ACC112 (cell line): ENCODE results near the gene CHL1.

ENCODE experiments used
- H2AFZ ChIP-seq: fragments of 200-600 bp; sonication (generic); one replicate; pipeline ENCODE4 v1.6.0; 2017; ENCODE audit warnings: antibody characterized with exemption, low read length; ENCODE audit not compliant: unreplicated experiment
- H3K27ac ChIP-seq: fragments of 200-600 bp; sonication (generic); 2 replicates; pipeline ENCODE4 v1.5.1; 2014; ENCODE audit warnings: low read depth, mild to moderate bottlenecking, antibody characterized with exemption, low read length, moderate library complexity
- H3K27me3 ChIP-seq: fragments of 200-600 bp; sonication (generic); 2 replicates; pipeline ENCODE4 v1.6.1; 2014; ENCODE audit warnings: mild to moderate bottlenecking, antibody characterized with exemption, low read length, moderate library complexity, mixed read lengths; ENCODE audit not compliant: insufficient read depth
- H3K36me3 ChIP-seq: fragments of 200-600 bp; sonication (generic); 2 replicates; pipeline ENCODE4 v1.6.1; 2016; ENCODE audit warnings: mild to moderate bottlenecking, antibody characterized with exemption, low read length, moderate library complexity, mixed read lengths; ENCODE audit not compliant: insufficient read depth
- H3K4me1 ChIP-seq: fragments of 200-600 bp; sonication (generic); one replicate; pipeline ENCODE4 v1.6.1; 2016; ENCODE audit warnings: low read length, mixed read lengths; ENCODE audit not compliant: insufficient read depth, unreplicated experiment, control insufficient read depth
- H3K4me3 ChIP-seq: fragments of 200-600 bp; sonication (generic); 2 replicates; pipeline ENCODE4 v1.5.1; 2014; ENCODE audit warnings: mild to moderate bottlenecking, low read depth, low read length
- H3K79me2 ChIP-seq: fragments of 200-600 bp; sonication (generic); one replicate; pipeline ENCODE4 v1.6.0; 2016; ENCODE audit warnings: low read length; ENCODE audit not compliant: control insufficient read depth, unreplicated experiment, insufficient read depth

The CHL1 gene

DNA sequence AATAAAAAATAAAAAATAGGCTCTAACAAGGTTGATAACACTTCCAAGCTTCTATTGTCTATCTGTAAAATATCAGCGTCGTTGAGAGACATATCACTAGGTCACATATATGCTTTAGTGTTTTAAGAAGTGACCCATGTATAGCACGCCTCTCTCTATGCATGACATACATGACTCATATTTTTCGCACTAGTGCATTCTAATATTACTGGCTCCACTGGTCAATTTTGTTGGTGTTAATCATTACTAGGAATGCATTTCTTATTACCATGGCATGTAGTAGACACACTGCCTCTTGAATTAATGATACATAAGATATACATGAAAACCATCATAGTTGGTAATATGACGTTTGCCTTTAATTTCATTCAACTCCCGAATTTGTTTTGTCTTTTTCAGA is 203.1 kb downstream of the CHL1 start:
- Histone ChIP-seq H3K27ac (no peak overlapping the region), H3K4me1 (no peaks in the 10 kb centered on the region), H2AFZ (no peak overlapping the region), H3K4me3 (no peak overlapping the region), H3K36me3 (no peaks in the 10 kb centered on the region), H3K79me2 (no peaks in the 10 kb centered on the region), H3K27me3 (no peaks in the 10 kb centered on the region)

DNA sequence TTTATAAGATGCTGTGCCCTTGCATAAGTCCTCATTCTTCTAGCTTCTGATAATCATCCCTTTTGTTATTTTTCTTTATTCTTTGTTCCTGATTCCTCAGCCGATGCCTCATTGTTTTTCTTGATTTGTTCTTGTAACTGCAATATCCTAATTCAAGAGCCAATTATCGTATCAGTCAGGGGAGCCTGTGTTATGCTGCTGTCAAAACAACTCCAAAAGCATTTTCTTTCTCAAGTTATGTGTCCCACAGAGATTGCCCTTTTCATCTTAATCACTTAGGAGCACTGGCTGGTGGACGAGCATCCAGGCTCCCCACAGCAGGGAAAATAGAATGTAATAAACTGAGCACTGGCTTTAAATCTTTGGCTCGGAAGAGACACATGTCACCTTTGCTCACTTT is 207.3 kb downstream of the CHL1 start:
- H3K4me3 ChIP-seq = no peak overlapping the region
- no peak overlapping the region for H2AFZ ChIP-seq
- no peaks in the 10 kb centered on the region for H3K36me3 ChIP-seq
- H3K79me2 ChIP-seq = no peaks in the 10 kb centered on the region
- no peaks in the 10 kb centered on the region for H3K4me1 ChIP-seq
- H3K27ac ChIP-seq = no peak overlapping the region
- H3K27me3 ChIP-seq = no peaks in the 10 kb centered on the region

DNA sequence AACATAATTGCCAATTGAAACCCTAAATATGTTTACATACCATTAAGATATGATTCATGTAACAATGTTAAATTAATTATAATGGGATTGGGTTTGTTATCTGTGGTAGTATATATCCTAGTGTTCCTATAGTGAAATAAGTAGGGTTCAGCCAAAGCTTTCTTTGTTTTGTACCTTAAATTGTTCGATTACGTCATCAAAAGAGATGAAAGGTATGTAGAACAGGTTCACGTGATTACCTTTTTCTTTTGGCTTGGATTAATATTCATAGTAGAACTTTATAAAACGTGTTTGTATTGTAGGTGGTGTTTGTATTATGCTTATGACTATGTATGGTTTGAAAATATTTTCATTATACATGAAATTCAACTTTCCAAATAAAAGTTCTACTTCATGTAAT is 212.4 kb downstream of the CHL1 start:
- peaks cover 9% of the 10 kb centered on the region; the same call in 1 of the 2 replicates for H3K27me3 ChIP-seq
- H3K4me3 ChIP-seq = no peak overlapping the region
- no peaks in the 10 kb centered on the region for H3K36me3 ChIP-seq
- H3K4me1 ChIP-seq = no peaks in the 10 kb centered on the region
- no peaks in the 10 kb centered on the region for H3K79me2 ChIP-seq
- no peak overlapping the region for H2AFZ ChIP-seq
- H3K27ac ChIP-seq = no peak overlapping the region

DNA sequence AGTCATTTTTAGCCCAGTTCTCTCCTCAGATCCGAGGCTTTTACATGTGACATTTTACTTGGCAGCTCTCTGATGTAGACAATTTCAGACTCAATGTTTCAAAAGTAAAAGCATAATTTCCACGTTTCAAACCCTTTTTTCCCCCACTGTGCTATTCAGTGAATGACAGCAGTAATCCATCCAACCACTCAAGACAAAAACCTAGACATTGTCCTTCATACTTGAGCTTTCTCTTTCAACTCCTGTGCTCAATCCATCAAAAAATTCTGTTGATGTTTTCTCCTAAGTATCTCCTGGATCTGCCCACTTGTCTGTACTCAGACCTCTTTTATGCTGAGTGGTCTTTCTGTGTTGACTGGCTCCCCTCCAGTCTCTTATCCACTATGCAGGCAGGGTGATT is 214.7 kb downstream of the CHL1 start:
- H3K36me3 ChIP-seq = no peaks in the 10 kb centered on the region
- H3K27ac ChIP-seq = no peak overlapping the region
- H3K4me1 ChIP-seq = no peaks in the 10 kb centered on the region
- H2AFZ ChIP-seq = no peak overlapping the region
- no peaks in the 10 kb centered on the region for H3K79me2 ChIP-seq
- no peak overlapping the region for H3K4me3 ChIP-seq
- H3K27me3 ChIP-seq = peaks cover 9% of the 10 kb centered on the region; the same call in 1 of the 2 replicates

DNA sequence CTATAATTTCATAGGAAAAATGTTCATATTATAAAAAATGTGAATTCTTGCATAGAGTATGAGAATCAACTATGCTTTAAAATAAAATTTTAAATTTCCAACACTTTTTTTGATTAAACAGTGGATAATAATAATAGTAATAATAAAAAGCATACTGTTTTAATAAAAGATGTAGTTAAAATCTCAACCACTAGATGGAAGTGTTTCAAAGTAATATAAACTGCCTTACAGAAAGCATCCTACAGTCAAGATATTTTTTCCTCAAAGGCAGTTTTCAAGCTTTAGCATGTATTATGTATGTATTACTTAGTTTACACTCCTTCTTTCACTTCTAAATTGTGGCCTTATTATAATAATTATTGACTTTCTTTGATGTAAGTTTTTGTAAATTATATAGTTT is 217.5 kb downstream of the CHL1 start:
- H3K27me3 ChIP-seq = peaks cover 9% of the 10 kb centered on the region; the same call in 1 of the 2 replicates
- H3K4me3 ChIP-seq = no peak overlapping the region
- H3K27ac ChIP-seq = no peak overlapping the region

DNA sequence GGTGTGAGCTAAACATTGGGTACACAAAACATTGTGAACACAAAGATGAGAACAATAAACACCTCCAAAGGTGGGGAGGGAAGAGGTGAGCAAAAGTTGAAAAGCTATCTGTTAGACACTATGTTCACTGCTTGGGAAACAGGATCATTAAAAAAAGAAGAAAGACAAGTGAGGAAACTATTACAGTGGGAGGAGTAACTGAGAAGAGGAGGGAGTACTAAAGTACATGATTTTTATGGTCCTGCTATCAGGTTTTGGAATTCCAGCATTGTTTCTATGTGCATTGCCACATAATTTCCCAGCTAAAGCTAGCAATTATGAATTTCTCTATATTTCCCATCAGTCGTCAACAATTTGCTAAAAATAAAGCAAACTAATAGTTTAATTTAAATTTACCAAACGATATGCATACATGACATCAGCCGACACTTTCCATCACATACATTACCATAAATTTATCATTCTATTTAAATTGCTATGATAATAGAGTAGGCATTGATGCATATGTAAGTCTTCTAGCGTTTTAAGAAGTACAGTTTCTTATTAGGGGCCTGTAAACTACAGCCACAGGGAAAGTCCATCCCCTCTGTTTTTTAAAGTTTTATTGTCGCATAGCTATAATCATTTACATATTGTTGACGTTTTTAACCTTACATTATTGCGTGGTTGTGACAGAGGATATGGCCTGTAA is 221.8 kb downstream of the CHL1 start:
- no peaks in the 10 kb centered on the region for H3K4me1 ChIP-seq

More for the DNA sequence above, 217.5 kb downstream of the CHL1 start:
- H2AFZ ChIP-seq = no peak overlapping the region
- no peaks in the 10 kb centered on the region for H3K36me3 ChIP-seq
- no peaks in the 10 kb centered on the region for H3K79me2 ChIP-seq
- no peaks in the 10 kb centered on the region for H3K4me1 ChIP-seq

DNA sequence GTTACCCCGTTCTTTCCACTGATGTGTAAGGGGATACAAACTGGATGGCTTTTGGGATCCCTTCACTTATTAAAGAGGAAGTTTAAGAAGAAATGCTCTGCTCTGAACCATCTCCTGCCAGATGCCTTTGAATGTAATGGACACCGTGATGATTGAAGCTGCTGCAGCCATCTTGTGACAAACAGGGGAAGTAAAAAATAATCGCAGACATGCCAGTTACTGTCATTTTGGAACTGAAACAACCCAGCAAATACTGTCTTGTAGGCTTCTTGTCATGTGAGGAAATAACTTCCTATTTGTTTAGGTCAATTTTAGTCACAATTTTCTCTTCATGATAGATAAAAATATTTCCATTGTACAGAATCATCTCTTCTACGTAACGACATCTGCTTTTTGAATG is 224.0 kb downstream of the CHL1 start:
- no peak overlapping the region for H3K4me3 ChIP-seq
- no peaks in the 10 kb centered on the region for H3K79me2 ChIP-seq
- no peak overlapping the region for H3K27ac ChIP-seq
- no peak overlapping the region for H2AFZ ChIP-seq
- 0 out of 2 replicates have a peak, but pooled peaks cover 4% of the 10 kb centered on the region for H3K27me3 ChIP-seq
- no peaks in the 10 kb centered on the region for H3K36me3 ChIP-seq
- no peaks in the 10 kb centered on the region for H3K4me1 ChIP-seq

More for the DNA sequence above, 221.8 kb downstream of the CHL1 start:
- no peaks in the 10 kb centered on the region for H3K36me3 ChIP-seq
- 0 out of 2 replicates have a peak, but pooled peaks cover 4% of the 10 kb centered on the region for H3K27me3 ChIP-seq
- H3K4me3 ChIP-seq = no peak overlapping the region
- no peak overlapping the region for H3K27ac ChIP-seq
- H3K79me2 ChIP-seq = no peaks in the 10 kb centered on the region
- H2AFZ ChIP-seq = no peak overlapping the region

DNA sequence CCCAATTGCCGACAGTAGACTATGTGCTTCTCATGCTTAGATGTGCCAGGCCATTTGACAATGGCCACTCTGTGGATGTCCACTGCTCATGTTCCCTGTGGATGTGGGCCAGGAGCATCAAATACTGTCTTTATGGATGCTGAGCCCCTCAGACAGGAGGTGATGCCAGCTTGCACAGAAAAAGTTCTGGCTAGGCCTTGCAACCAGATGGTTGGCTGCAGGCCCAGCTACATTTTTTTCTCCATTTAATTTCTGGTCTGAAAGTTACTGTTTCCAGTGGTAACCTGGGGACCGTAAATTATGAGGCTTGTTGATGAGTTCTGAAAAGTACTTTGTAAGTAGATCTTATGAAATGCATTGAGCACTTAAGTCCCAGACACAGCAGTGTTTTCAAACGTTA is 228.5 kb downstream of the CHL1 start:
- H3K4me3 ChIP-seq = no peak overlapping the region
- H3K27ac ChIP-seq = no peak overlapping the region
- H3K36me3 ChIP-seq = no peaks in the 10 kb centered on the region
- 0 out of 2 replicates have a peak, but pooled peaks cover 2% of the 10 kb centered on the region for H3K27me3 ChIP-seq
- H3K4me1 ChIP-seq = no peaks in the 10 kb centered on the region
- H2AFZ ChIP-seq = no peak overlapping the region
- H3K79me2 ChIP-seq = no peaks in the 10 kb centered on the region

DNA sequence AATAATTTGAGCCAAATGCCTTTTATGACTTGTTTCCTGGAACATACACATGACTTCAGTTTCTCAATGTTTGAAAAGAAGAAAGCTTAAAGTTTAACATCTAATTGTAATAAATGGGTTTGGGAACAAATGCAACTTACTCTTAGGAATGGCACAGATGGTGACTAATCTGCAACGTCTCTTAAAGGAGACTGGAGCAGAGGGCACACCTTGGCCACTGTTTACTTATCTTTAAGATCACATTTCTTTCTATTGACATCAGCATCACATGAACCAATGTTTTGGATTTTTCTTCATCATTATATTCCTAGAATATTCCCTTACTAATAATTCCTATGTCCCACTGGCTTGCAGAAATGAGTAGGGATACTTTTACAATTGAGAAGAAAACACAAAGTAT is 229.5 kb downstream of the CHL1 start:
- Histone ChIP-seq H3K4me3 (no peak overlapping the region), H2AFZ (no peak overlapping the region)

DNA sequence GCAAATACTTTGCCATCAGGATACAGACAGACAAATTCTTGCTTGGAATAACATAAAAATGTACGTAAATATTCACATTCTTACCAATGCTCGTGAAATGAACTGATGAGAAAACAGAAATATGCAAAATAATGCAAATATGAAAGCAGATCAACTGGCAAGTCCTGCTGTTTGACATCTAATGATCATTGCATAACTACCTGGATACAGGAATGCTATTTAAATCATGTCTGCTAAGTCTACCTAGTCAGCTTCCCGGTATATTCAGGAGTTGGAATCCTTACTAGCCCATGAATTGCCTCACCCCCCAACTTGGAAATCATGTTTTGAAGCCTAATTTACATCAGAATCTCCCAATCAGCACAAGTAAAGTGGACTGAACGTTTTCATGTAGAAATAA is 230.6 kb downstream of the CHL1 start:
- Histone ChIP-seq H3K4me3 (no peak overlapping the region), H2AFZ (no peak overlapping the region), H3K79me2 (no peaks in the 10 kb centered on the region), H3K4me1 (no peaks in the 10 kb centered on the region), H3K27ac (no peak overlapping the region), H3K36me3 (no peaks in the 10 kb centered on the region), H3K27me3 (no peaks in the 10 kb centered on the region)

More for the DNA sequence above, 229.5 kb downstream of the CHL1 start:
- H3K36me3 ChIP-seq = no peaks in the 10 kb centered on the region
- no peaks in the 10 kb centered on the region for H3K79me2 ChIP-seq
- H3K27me3 ChIP-seq = no peaks in the 10 kb centered on the region
- no peaks in the 10 kb centered on the region for H3K4me1 ChIP-seq
- H3K27ac ChIP-seq = no peak overlapping the region

DNA sequence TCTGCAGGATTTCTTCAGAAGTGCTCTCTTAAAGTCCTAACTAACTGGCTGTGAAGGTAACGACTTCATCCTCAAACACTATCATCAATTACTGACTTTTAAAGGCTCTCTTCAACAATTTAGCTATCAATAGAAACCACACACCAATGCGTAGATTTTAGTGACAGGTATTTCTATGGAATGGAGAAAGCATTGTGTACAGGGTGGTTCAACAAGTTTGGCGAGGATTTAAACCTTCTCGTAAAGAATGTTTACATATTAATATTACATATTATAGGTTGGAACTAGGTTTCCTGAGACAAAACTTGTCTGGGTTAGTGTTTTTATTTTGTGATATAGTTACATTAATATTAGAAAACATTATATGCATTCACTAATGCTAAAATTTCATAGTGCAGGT is 233.6 kb downstream of the CHL1 start:
- Histone ChIP-seq H3K36me3 (no peaks in the 10 kb centered on the region), H3K4me1 (no peaks in the 10 kb centered on the region), H3K27me3 (no peaks in the 10 kb centered on the region), H2AFZ (no peak overlapping the region), H3K4me3 (no peak overlapping the region), H3K79me2 (no peaks in the 10 kb centered on the region), H3K27ac (no peak overlapping the region)
